Germinal center (tissue), 1 donor: Measurements from ENCODE around the gene MBP.

ENCODE experiments used
- DNase-seq: peaks from one replicate; pipeline ENCODE4 v3.0.0; 2012; ENCODE audit warnings: mixed read lengths, low spot score

MBP gene

GRCh38 chr18:77082316-77082955 is 50.1 kb downstream of the MBP start:
- DNase-seq = no peak

DNA sequence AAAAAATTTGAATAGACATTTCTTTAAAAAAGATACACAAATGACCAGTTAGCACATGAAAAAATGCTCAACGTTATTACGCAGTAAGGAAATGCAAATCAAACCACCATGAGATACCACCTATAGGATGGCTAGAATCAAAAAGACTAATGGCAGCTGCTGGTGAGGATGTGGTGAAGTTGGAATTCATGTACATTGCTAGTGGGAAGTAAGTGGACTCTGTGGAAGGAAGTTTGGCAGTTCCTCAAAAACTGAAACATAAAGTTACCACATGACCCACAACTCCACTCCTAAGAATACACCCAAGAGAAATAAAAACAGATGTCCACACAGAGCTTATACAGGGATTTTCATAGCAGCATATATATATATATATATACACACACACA is 51.2 kb downstream of the MBP start:
- no peak for DNase-seq

- DNase-seq = peak; percentile 87
Measured at GRCh38 chr18:77079954-77080682, 52.5 kb downstream of the MBP start.

GRCh38 chr18:77079088-77079487 is 53.5 kb downstream of the MBP start:
- DNase-seq = no peak

DNA sequence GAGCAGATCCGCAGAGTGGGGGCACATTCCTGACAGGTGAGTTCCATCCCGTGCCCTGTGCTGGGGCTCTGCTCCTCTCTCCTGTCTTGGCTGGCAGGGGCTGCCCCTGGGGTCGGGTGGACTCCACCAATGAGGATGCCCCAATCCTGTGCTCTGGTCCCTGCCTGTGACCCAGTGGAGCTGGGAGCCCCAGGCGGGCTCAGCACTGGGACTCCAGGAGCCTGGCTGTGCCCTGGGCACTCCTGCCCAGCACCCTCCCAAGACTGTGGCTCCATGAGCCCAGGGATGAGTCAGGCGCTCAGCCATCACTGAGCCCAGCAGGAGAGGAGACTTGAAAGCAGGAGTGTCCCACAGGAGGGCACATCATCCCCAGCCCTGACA is 53.9 kb downstream of the MBP start:
- no peak for DNase-seq

- no peak for DNase-seq
Measured at GRCh38 chr18:77077941-77078689, 54.5 kb downstream of the MBP start.

- no peak for DNase-seq
Measured at GRCh38 chr18:77077401-77077800, 55.2 kb downstream of the MBP start.

DNA sequence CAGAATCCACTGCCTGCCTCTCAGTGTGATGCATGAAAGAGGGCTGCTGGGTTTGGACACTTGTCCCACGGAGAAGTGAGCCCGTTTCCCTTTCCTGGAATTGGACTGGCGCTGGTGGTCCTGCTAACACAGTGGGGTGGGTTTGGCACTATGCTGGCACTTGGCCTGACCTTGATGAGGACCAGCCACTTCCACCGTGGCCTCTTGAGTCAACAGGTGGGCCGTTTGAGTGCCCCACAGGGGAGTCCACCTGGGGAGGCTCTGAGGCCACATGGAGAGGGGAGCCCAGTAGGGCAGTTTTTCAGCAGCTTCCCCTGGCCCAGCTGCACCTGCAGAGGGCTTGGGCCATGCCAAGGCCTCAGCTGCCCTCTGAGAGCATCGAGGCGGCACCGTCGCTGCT is 56.5 kb downstream of the MBP start:
- no peak for DNase-seq

DNA sequence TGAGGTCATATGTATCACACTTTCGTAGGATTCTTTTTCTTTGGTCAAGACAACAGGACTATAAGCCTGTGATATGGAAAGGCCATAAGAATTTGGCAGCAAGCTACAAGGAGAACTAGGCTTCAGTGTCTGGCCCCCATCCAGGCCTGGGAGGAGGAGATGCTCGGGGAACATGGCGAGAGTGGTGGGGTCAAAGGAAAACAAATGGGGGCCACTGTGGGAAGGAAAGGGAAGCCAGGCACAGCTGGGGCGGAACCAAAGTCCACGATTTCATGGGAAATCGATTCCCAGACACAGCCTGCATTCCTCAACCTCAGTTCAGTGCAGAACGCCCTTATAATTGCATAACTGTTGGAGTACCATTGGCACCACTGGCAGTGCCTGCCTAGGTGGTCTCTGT is 58.2 kb downstream of the MBP start:
- DNase-seq = no peak

GRCh38 chr18:77073336-77074093 is 59.1 kb downstream of the MBP start:
- DNase-seq = no peak

DNA sequence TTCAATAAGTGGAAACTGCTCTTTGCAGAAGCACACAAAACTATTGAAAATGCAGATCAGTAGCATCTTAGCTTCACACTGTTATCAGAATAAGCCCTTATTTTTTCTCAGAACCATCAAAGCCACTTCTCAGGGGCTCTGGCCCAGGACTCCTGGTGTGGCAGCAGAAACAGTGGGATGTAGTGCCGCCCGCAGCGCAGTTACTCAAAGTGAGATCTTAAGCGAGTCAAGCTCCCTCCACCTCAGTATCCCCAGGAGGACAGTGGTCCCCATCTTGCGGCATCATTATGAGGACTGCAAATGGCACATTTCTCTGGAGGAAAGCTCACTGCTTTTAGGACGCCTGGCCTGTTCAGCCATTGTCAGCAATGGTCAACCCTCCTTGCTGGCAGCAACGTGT is 60.0 kb downstream of the MBP start:
- DNase-seq = no peak

- no peak for DNase-seq
Measured at GRCh38 chr18:77071711-77072292, 60.8 kb downstream of the MBP start.

GRCh38 chr18:77071061-77071460 is 61.5 kb downstream of the MBP start:
- no peak for DNase-seq

GRCh38 chr18:77070627-77071026 is 62.0 kb downstream of the MBP start:
- DNase-seq = no peak

DNA sequence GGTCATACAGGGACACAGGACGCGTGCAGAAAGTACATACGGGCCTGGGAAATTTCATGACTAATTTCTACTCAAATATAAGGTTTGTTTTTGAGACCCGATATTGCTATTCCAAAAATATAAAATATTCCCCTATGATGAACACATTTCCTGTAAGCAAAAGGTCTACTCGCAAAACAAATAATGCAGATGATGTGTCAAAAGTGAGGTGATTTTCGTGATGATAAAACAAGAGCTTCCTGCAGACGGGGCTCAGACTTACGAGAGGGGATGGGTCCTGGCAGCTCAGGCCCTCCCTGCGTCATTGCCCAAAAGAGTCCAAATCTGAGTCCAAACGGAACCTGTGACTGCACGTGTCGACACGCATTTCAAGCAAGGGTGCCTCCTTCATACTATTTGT is 62.7 kb downstream of the MBP start:
- DNase-seq = no peak

GRCh38 chr18:77069482-77069881 is 63.1 kb downstream of the MBP start:
- DNase-seq = no peak

DNA sequence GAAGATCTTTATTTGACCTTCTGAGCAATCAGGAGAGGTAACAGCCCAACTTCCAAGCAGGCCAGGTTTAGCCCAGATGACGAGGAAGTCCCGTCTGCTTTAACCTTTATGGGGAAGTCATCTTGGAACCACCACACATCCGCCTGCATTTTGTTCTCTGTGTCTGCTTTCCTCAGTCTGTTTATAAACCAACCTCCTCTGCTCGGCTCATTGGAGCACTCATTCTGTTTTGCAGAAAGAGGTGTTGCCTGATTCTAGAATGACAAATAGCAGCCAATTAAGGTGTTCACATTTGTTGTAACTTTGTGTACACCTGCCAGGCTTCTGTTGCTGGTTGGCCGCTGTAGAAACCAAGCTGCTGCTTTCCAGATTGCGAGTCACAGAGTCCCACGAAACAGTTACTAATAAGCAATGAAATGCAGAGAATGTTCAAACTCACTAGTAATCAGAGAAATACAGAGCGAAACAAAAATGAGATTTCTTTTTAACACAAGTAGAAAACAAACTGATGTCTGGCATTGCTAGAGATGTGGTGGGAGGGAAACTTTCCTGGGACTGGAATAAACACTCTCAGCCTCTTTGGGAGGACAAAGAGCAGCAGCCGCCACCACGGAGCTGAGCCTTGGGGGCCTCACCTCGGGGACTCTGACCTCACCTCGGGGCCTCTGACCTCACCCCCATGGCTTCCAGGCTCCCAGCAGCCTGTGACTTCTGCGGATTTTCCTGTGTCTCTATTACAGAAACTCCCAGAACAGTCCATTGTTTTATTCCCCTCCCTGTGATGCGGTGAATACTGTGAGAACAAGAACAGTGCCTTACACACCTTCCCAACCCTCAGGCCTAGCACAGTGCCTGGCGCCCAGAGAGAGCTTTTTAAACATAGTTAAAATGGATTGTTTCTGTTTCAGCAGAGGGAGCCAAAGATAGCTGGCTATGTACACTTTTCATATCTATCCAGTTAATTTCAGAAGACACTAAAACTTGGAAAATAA is 64.0 kb downstream of the MBP start:
- DNase-seq = peak; percentile 38

GRCh38 chr18:77067291-77068061 is 65.1 kb downstream of the MBP start:
- DNase-seq = no peak

DNA sequence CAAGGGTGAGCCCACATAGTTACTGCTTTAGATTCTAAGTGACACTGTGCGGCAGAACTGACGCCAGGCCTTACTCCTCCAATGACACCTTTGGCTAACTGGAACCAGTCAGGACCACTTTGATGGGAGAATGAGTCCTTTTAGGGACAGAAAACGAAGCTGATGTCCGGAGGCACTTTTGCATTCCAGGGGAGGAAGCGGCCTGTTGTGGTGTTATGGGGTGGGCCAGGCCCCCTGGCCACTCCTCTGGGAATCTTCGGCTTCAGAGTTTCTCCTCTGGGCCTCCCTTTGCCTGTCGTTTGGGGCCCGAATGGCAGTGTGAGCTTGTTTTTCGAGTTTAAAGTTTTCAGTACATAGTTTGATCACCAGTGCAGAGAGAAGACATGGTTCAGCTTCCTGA is 65.9 kb downstream of the MBP start:
- DNase-seq = no peak

DNA sequence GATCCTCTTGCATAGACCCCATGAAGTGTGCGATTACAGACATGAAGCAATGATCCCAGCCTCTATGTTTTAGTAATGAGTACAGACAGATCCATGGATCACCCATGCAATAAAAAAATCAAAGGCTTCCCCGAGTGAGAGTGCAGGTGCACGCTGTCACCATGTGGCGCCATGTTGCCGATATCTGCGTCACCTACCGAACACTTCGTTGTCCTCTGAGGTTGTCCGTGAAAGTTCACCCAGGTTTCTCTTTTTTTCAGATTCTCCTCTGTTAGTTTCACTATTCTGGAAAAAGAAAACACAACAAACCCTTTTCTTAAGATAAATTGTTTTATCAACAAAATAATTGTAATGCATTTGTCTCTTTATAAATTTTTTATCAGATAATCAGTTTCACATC is 66.5 kb downstream of the MBP start:
- no peak for DNase-seq
